AG04450 (cell line): Measurements from ENCODE around the gene NHEJ1. TPM values are rescaled to one million over a fixed set of nuclear protein-coding genes. Genes with fewer than 3 reads are reported as not detected.

Source experiments
- CTCF ChIA-PET: fragments of 300-600, 350-600 bp; formaldehyde crosslinking; extraction: SDS; loops from one replicate; lab custom pipeline; 2022; ENCODE audit warnings: antibody characterized with exemption, inconsistent platforms; lab: Charles Lee
- POLR2A ChIA-PET: fragments of 350-600 bp; formaldehyde crosslinking; extraction: SDS; loops from one replicate; lab custom pipeline; 2021; ENCODE audit warnings: antibody characterized with exemption, inconsistent platforms; lab: Yijun Ruan, JAX
- DNase-seq: peaks from one replicate; pipeline ENCODE4 v3.0.0-alpha.2; 2011; ENCODE audit warnings: low read depth, low spot score
- H3K27ac ChIP-seq: one replicate; pipeline ENCODE4 v1.5.1; 2012; ENCODE audit warnings: low read depth, low read length, control low read depth
- H3K27me3 ChIP-seq: one replicate; pipeline ENCODE4 v1.6.0; 2012; ENCODE audit warnings: low read length; ENCODE audit not compliant: control insufficient read depth, insufficient read depth
- H3K4me3 ChIP-seq: 2 replicates; pipeline ENCODE4 v1.5.1; 2011; ENCODE audit warnings: mild to moderate bottlenecking, low read depth, low read length, control low read depth
- H3K9me3 ChIP-seq: 2 replicates; pipeline ENCODE4 v1.5.1; 2012; ENCODE audit warnings: low read length; ENCODE audit not compliant: control insufficient read depth, insufficient read depth
- polyA plus RNA-seq: library from polyadenylated mRNA; depleted of rRNA; stranded (reverse); fragments of >200 nt; gene quantifications from 2 replicates; pipeline ENCODE4 v1.2.3, GENCODE V29; 2011
- TF ChIP-seq, protein P1 (sequence below): IDR thresholded peaks from 2 replicates; pipeline ENCODE4 v1.5.1; 2011; ENCODE audit warnings: low read depth, low read length, control low read depth, inconsistent platforms

Gene NHEJ1
- polyA plus RNA-seq, 1 experiment: 21.9 TPM

DNA sequence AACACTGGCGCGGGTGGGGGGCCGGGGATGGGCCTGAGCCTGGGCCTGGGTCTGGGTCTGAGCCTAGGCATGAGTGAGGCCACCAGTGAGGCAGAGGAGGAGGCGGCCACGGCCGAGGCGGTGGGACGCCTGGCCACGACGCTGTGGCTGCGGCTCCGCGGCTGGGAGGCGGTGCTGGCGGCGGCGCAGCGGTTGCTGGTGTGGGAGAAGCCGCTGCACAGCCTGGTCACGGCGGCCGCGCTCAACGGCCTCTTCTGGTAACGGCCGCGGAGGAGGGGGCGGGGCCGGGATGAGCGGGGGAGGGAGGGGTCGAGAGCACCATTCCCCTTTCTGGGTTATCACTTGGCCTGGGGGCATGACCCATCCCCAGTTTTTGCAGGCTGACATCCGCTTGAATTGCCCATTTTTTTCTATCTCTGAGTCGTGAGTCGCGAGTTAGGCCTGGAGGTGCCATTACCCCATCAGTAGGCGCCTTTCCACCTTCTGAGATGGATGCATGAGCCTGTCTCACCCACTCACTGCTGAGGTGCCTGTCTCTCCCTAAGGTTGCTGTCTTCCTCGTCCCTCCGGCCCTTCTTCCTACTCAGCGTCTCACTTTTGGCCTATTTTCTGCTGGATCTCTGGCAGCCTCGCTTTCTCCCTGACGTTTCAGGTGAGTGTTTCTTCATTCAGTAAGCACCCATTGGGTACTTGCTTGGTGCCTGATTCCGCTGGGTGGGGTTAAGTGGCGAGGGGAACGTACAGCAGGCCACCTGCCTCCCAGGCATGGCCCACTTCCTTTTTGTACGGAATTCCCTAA is 18.0 kb upstream of the NHEJ1 start:
- POLR2A ChIA-PET: interaction anchor here (1.5 kb wide), 1 partner anchor 39 kb away, joined by 3 read pairs; no protein-coding TSS in a partner anchor
- Histone ChIP-seq H3K27ac (no peak overlapping the region), H3K4me3 (peak overlapping the region; percentile 94), H3K27me3 (no peaks in the 10 kb centered on the region), H3K9me3 (no peaks in the 10 kb centered on the region; the same call in 1 of the 2 replicates)
- DNase-seq: no peak
- TF ChIP-seq, protein P1, sequence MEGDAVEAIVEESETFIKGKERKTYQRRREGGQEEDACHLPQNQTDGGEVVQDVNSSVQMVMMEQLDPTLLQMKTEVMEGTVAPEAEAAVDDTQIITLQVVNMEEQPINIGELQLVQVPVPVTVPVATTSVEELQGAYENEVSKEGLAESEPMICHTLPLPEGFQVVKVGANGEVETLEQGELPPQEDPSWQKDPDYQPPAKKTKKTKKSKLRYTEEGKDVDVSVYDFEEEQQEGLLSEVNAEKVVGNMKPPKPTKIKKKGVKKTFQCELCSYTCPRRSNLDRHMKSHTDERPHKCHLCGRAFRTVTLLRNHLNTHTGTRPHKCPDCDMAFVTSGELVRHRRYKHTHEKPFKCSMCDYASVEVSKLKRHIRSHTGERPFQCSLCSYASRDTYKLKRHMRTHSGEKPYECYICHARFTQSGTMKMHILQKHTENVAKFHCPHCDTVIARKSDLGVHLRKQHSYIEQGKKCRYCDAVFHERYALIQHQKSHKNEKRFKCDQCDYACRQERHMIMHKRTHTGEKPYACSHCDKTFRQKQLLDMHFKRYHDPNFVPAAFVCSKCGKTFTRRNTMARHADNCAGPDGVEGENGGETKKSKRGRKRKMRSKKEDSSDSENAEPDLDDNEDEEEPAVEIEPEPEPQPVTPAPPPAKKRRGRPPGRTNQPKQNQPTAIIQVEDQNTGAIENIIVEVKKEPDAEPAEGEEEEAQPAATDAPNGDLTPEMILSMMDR: no peak
- CTCF ChIA-PET: interaction anchor here (0.6 to 1.0 kb wide), 2 partner anchors 8 to 19 kb away, joined by 3 to 4 read pairs; no protein-coding TSS in a partner anchor

DNA sequence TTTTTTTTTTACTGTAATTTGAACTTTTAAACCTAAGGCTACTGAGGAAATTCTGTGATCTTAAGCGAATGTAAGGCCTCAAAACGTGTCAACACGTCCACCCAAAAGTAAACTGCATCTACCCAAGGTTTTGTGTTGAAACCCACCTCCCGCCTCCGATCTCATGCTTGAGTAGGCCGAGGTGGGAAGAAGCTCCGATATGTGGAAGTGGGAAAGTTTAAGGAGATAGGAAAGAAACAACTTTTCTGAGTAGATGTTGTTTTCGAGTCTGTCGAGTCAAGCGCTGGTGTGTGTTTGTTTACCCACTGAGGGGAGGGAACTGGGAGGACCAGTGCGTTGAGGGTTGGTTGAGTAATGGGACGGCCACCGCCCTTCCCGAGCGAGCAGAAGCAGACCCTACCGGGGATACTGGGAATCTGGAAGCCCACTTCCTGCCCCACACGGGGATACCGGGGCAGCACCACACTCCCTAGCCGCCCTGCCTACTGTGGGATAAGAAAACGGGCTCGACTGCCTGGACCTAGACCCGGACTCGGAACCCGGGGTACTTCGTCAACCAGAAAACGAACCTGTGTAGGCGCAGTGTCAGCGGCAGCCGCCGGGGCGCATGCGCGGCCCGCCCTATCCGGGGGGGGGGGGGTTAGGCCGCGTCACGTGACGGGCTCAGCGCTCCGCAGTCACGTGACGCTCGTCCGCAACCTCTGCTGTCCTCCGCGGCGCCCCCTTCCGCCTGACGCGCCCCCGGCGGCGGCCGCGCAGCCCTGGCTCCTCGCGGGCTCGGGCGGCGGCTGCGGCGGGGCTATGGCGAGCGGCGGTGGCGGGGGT is 17.1 kb upstream of the NHEJ1 start, which contains the start of gene RETREG2:
TSS of gene RETREG2 (plus strand) at position 724 of the 825 bp plus-strand sequence. CDS start at position 802, 78 bp downstream.
- TF ChIP-seq, protein P1: peak; percentile 11; the same call in 1 of the 2 replicates

DNA sequence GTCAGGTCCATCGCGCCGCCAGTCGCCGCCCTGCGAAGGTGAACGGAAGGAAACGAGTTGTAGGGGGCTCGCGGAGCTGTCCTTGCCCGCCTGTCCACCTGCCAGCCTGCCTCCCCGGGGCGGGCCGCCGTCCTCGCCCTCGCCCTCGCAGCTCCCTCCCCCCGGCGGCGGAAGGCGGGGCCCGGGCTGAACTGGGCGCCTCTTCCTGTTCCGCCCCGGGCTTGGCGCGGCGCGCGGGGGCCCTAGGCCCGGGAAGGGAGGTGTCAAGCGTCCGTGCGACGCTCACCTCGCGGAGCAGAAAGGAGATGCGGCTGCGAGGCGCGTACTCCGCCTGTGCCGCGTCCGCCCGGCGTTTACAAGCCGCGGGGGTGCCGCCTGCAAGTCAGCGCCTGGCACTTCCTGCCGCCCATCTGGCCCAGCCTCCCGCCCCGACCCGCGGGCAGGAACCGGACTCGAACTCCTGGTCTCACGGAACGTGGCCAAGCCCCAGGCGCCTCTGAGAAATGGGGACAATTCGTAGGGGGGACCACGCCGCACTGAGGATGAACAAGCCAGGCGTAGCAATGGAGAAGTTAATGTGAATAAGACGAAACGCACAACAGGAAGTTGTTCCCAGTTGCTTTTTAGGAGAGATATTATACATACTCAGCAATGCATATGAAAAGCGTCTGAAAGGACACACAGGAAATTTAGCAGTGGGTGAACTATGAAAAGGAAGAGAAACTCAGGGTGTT is 16.4 kb upstream of the NHEJ1 start, which contains the start of gene CNPPD1:
TSS of gene CNPPD1 (minus strand) at position 108 of the 734 bp plus-strand sequence. CDS start at position 11, 97 bp downstream.
- Histone ChIP-seq H3K27ac (peak within 1 kb of the TSS; percentile 91), H3K27me3 (no peaks in the 10 kb centered on the region), H3K4me3 (peak within 1 kb of the TSS; percentile 94), H3K9me3 (no peaks in the 10 kb centered on the region; the same call in 1 of the 2 replicates)
- TF ChIP-seq, protein P1: no peak; the same call in 1 of the 2 replicates
- ChIA-PET CTCF (interaction anchor here (0.5 to 5.0 kb wide), 4 partner anchors 17 to 118 kb away, joined by 3 to 50 read pairs (median 6); partner anchors contain the start of gene ZFAND2B), POLR2A (interaction anchor here (0.7 to 2.1 kb wide), 5 partner anchors 19 to 397 kb away, joined by 3 to 8 read pairs (median 6); partner anchors contain the start of genes ANKZF1, ATG9A and ZFAND2B)
- no peak for DNase-seq

More for the DNA sequence above, 17.1 kb upstream of the NHEJ1 start, which contains the start of gene RETREG2:
- ChIA-PET POLR2A (interaction anchor here (0.7 to 2.1 kb wide), 2 partner anchors 40 to 398 kb away, joined by 5 to 6 read pairs; no protein-coding TSS in a partner anchor), CTCF (interaction anchor here (1.8 to 5.0 kb wide), 2 partner anchors 18 to 117 kb away, joined by 7 to 50 read pairs; no protein-coding TSS in a partner anchor)
- peak within 1 kb of the TSS; percentile 94 for H3K4me3 ChIP-seq
- H3K9me3 ChIP-seq: no peaks in the 10 kb centered on the region; the same call in 1 of the 2 replicates
- peak; percentile 62 for DNase-seq
- H3K27me3 ChIP-seq: no peaks in the 10 kb centered on the region
- H3K27ac ChIP-seq: peak within 1 kb of the TSS; percentile 91

DNA sequence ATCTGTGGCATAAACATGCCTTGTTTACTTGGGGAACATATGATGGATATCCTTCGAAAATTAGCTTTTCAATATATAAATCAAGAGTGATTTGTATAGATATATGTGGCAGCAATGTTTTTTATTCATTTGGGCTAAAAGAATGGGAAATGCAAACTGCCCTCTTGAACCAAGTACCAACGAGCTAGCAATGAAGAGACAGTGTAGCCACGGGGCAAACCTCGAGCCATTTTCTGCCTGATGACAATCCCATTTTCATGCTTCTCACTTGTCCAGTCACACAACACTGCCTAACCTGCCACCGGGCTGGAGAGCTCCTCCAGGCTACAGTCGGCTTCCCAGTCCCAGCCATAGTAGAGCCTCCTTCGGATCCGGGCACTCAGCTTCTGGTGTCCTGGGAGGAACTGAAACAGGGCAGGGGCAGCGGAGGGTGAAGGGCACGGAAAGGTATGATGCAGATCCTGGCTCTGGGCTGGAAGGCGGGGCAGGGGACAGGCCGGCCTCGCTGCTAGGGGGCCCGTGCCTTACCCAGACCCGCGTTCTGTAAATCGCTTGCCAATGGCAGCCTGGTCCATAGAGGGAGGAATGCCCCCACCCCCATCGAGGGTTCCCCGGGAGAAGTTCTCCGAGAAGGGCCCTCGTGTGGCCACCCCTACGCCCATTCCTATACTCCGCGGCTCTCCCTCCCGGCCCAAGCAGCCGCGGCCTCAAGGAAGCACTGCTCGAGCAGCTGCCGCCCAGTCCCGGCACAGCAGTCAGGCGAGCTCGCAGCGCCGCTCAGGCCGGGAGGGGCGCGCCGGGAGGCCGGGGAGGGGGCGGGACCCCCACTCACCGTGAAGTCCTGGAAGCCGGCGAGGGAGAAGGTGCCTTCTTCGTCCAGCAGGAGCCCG is 15.6 kb upstream of the NHEJ1 start:
- ChIA-PET CTCF (interaction anchor here (0.6 to 5.0 kb wide), 11 partner anchors 10 to 226 kb away, joined by 3 to 50 read pairs (median 5); partner anchors contain the start of gene ZFAND2B), POLR2A (interaction anchor here (1.2 to 2.1 kb wide), 4 partner anchors 18 to 53 kb away, joined by 3 to 8 read pairs (median 6); partner anchors contain the start of genes ANKZF1, ATG9A and ZFAND2B)
- no peaks in the 10 kb centered on the region for H3K27me3 ChIP-seq
- H3K9me3 ChIP-seq: no peaks in the 10 kb centered on the region; the same call in 1 of the 2 replicates
- H3K27ac ChIP-seq: peak overlapping the region; percentile 73
- TF ChIP-seq, protein P1: peak; percentile 7
- peak overlapping the region; percentile 94 for H3K4me3 ChIP-seq
- DNase-seq: no peak
